Ovary (tissue), 3 donors: ENCODE measurements around the gene ST3GAL5.

Source experiments
- CTCF ChIP-seq, 3 donors: fragments of 450-650 bp in 2 of 3; fragments of 200-600 bp in 1 of 3; IDR thresholded peaks; one replicate each; pipeline versions ENCODE4 v1.5.1 to v1.8.0; 2016 to 2022; ENCODE audit warnings: antibody characterized with exemption in 3 of 3, mild to moderate bottlenecking in 1 of 3
- POLR2A ChIP-seq: fragments of 450-650 bp; IDR thresholded peaks from one replicate; pipeline ENCODE4 v1.6.1; 2017; ENCODE audit warnings: antibody characterized with exemption, mild to moderate bottlenecking, moderate library complexity
- donor health status: DM: no; HTN: no; CAD: no.

- TF ChIP-seq CTCF (IDR thresholded peaks at IDR 0.05) (peak; percentile 86 to 97 (median 96)), POLR2A (no peak)
These were observed 74.6 kb downstream of the ST3GAL5 start for GRCh38 chr2:85813982-85814801.
